PC-3 (cell line): ENCODE results near the gene CORO2A.

ENCODE experiments used
- EZH2 ChIP-seq: fragments of 300-600 bp; sonication (generic); IDR thresholded peaks from one replicate; pipeline ENCODE4 v1.6.1; 2017; ENCODE audit warnings: antibody characterized with exemption, mild to moderate bottlenecking, low read length; ENCODE audit not compliant: unreplicated experiment
- TF ChIP-seq, protein P1 (sequence below): fragments of 300-600 bp; sonication (generic); conservative IDR thresholded peaks from 2 replicates; pipeline ENCODE4 v1.5.1; 2017; ENCODE audit warnings: antibody characterized with exemption, low read depth, mild to moderate bottlenecking, low read length

DNA sequence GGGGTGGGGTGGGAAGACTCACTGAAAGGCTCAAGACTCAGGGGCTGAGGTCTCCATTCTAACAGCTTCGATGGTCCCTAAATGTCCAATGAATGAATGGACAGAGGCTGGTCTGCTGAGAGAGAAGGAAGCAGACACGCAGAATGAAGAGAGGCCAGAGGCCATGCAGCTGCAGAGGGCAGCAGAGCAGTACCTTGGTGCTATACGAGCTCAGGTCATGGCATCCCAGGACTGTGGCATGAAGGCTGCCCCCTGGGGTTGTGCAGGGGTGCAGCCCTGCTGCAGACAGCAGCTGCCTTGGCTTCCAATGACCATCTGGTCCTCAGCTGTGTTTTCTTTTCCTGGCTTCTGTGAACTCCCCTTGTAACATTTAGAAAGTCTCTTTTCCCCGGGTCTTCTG lies 15.2 kb upstream of the CORO2A start:
- TF ChIP-seq, protein P1, sequence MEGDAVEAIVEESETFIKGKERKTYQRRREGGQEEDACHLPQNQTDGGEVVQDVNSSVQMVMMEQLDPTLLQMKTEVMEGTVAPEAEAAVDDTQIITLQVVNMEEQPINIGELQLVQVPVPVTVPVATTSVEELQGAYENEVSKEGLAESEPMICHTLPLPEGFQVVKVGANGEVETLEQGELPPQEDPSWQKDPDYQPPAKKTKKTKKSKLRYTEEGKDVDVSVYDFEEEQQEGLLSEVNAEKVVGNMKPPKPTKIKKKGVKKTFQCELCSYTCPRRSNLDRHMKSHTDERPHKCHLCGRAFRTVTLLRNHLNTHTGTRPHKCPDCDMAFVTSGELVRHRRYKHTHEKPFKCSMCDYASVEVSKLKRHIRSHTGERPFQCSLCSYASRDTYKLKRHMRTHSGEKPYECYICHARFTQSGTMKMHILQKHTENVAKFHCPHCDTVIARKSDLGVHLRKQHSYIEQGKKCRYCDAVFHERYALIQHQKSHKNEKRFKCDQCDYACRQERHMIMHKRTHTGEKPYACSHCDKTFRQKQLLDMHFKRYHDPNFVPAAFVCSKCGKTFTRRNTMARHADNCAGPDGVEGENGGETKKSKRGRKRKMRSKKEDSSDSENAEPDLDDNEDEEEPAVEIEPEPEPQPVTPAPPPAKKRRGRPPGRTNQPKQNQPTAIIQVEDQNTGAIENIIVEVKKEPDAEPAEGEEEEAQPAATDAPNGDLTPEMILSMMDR, result 0 out of 2 replicates have a peak, but pooled peaks have one; percentile 20
- no peak for TF ChIP-seq EZH2
